ENCODE results near the gene TSPAN14. TPM values are rescaled to one million over a fixed set of nuclear protein-coding genes. Genes with fewer than 3 reads are reported as not detected.

TSPAN14 gene, protein sequence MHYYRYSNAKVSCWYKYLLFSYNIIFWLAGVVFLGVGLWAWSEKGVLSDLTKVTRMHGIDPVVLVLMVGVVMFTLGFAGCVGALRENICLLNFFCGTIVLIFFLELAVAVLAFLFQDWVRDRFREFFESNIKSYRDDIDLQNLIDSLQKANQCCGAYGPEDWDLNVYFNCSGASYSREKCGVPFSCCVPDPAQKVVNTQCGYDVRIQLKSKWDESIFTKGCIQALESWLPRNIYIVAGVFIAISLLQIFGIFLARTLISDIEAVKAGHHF
- total RNA-seq, result 5.6 and 12.1 TPM in 2 replicates
- 30.9 and 50.0 TPM in 2 replicates for polyA plus RNA-seq
- polyA plus RNA-seq (2012), result 25.5 and 41.9 TPM in 2 replicates
- 34.8 and 96.2 TPM in 2 replicates for polyA minus RNA-seq (ENCODE audit: low replicate concordance)

DNA sequence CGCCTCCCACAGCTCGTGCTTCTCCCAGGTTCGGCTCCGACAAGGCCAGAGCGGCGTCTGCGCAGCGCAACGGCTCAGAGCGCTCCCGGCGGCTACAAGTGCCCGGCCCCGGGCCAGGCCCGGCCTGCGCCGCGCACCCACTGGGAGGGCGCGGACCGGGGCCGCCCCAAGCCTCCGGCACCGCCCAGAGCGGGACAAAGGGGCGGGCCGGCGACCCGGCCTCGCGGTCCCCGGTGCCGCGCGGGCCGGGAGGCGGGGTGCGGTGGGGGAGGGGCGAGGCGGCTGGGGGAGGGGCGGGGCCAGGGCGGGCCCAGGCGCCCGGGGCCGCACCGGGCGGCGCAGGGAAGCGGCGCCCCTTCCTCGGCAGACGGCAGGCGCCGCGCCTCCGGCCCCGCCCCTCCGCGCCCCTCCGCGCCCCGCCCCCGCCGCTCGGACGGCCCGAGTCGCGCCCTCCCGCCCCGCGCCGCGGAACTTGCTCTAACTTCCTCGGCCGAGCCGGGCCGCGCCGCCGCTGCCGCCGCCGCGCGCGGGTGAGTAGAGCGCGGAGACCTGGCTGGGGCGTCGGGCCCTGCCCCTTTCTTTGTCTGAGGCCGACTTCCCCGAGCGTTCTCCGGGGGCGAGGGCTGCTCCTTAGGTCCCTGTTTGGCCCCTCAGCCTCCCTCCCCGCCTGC, at the start of gene TSPAN14:
TSS of gene TSPAN14 (plus strand) at position 469 of the 671 bp plus-strand sequence. CDS start 34,924 bp downstream, outside the sequence.
- H3K36me3 ChIP-seq (ENCODE audit: control insufficient read depth, insufficient read depth, low read length), result no peaks in the 10 kb centered on the region
- H3K4me2 ChIP-seq (ENCODE audit: extremely low read depth, insufficient read depth, low read length), result peak within 1 kb of the TSS; percentile 83
- H2AFZ ChIP-seq (ENCODE audit: low read length), result peak within 1 kb of the TSS; percentile 45
- H3K79me2 ChIP-seq (ENCODE audit: control insufficient read depth, insufficient read depth, low read length), result peaks cover 40% of the 10 kb centered on the region
- H3K9me3 ChIP-seq (ENCODE audit: control insufficient read depth, insufficient read depth, low read depth, low read length), result no peaks in the 10 kb centered on the region
- peaks cover 8% of the 10 kb centered on the region for H3K4me1 ChIP-seq (ENCODE audit: control insufficient read depth, extremely low read depth, insufficient read depth, low read length)
- DNase-seq (ENCODE audit: low read depth in 2 of 2), result peak; percentile 81 to 82
- no peaks in the 10 kb centered on the region for H4K20me1 ChIP-seq (ENCODE audit: control insufficient read depth, extremely low read depth, insufficient read depth, low read length)
- H3K9ac ChIP-seq (ENCODE audit: insufficient read depth, low read length), result peak within 1 kb of the TSS; percentile 86
- TF ChIP-seq EZH2 (IDR thresholded peaks at IDR 0.05; ENCODE audit: low read length, missing control alignments), result no peak
- TF ChIP-seq, protein P1, sequence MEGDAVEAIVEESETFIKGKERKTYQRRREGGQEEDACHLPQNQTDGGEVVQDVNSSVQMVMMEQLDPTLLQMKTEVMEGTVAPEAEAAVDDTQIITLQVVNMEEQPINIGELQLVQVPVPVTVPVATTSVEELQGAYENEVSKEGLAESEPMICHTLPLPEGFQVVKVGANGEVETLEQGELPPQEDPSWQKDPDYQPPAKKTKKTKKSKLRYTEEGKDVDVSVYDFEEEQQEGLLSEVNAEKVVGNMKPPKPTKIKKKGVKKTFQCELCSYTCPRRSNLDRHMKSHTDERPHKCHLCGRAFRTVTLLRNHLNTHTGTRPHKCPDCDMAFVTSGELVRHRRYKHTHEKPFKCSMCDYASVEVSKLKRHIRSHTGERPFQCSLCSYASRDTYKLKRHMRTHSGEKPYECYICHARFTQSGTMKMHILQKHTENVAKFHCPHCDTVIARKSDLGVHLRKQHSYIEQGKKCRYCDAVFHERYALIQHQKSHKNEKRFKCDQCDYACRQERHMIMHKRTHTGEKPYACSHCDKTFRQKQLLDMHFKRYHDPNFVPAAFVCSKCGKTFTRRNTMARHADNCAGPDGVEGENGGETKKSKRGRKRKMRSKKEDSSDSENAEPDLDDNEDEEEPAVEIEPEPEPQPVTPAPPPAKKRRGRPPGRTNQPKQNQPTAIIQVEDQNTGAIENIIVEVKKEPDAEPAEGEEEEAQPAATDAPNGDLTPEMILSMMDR (conservative IDR thresholded peaks at IDR 0.05 in 1 of 2, IDR thresholded peaks at IDR 0.05 in 1 of 2; ENCODE audit: low read depth in 1 of 2, low read length in 2 of 2), result no peak
- peak within 1 kb of the TSS; percentile 65 to 82 (median 72) for H3K4me3 ChIP-seq (replicated peaks in 1 of 4; ENCODE audit: control extremely low read depth in 1 of 4, insufficient read depth in 1 of 4, low read depth in 3 of 4, low read length in 4 of 4)
- H3K27me3 ChIP-seq (ENCODE audit: control insufficient read depth, insufficient read depth, low read length), result peaks cover 2% of the 10 kb centered on the region
- H3K27ac ChIP-seq (ENCODE audit: insufficient read depth, low read length), result peak within 1 kb of the TSS; percentile 64

DNA sequence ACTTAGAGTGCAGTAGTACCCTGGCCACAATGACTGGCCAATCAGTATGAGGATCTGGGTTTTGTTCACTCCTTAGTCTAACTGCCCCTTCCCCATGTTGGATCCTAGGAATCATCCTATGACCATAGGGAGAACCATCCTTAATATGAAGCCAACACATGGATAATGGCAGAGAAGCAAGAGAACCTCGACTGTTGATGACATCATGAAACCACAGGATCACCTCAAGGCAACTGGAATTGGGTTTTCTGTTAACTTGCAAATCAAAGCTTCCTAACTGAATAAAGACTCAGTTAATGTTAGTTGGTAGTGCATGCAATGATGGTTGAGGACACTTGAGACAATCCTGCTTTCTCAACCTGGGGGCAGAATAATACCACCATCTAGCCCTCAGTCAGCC, 49.1 kb upstream of the TSPAN14 start:
- no peak overlapping the region for H3K4me3 ChIP-seq (replicated peaks in 1 of 4; ENCODE audit: control extremely low read depth in 1 of 4, insufficient read depth in 1 of 4, low read depth in 3 of 4, low read length in 4 of 4)

GRCh38 chr10:80405626-80406025, 48.5 kb upstream of the TSPAN14 start:
- peak in 1 of 2 donors; percentile 39 for DNase-seq (ENCODE audit: low read depth in 2 of 2)
- H3K79me2 ChIP-seq (ENCODE audit: control insufficient read depth, insufficient read depth, low read length), result no peaks in the 10 kb centered on the region

More for the DNA sequence above, 49.1 kb upstream of the TSPAN14 start:
- Histone ChIP-seq H3K9ac (ENCODE audit: insufficient read depth, low read length) (no peak overlapping the region), H4K20me1 (ENCODE audit: control insufficient read depth, extremely low read depth, insufficient read depth, low read length) (no peaks in the 10 kb centered on the region), H3K4me2 (ENCODE audit: extremely low read depth, insufficient read depth, low read length) (no peak overlapping the region), H3K36me3 (ENCODE audit: control insufficient read depth, insufficient read depth, low read length) (no peaks in the 10 kb centered on the region), H3K79me2 (ENCODE audit: control insufficient read depth, insufficient read depth, low read length) (no peaks in the 10 kb centered on the region), H3K4me1 (ENCODE audit: control insufficient read depth, extremely low read depth, insufficient read depth, low read length) (no peaks in the 10 kb centered on the region), H3K27me3 (ENCODE audit: control insufficient read depth, insufficient read depth, low read length) (peaks cover 16% of the 10 kb centered on the region), H2AFZ (ENCODE audit: low read length) (no peak overlapping the region), H3K27ac (ENCODE audit: insufficient read depth, low read length) (no peak overlapping the region), H3K9me3 (ENCODE audit: control insufficient read depth, insufficient read depth, low read depth, low read length) (no peaks in the 10 kb centered on the region)
- no peak for DNase-seq (ENCODE audit: low read depth in 2 of 2)
- no peak for TF ChIP-seq EZH2 (IDR thresholded peaks at IDR 0.05; ENCODE audit: low read length, missing control alignments)
- TF ChIP-seq, protein P1 (conservative IDR thresholded peaks at IDR 0.05 in 1 of 2, IDR thresholded peaks at IDR 0.05 in 1 of 2; ENCODE audit: low read depth in 1 of 2, low read length in 2 of 2), result no peak

More at GRCh38 chr10:80405626-80406025, 48.5 kb upstream of the TSPAN14 start:
- no peak overlapping the region for H2AFZ ChIP-seq (ENCODE audit: low read length)
- H3K9ac ChIP-seq (ENCODE audit: insufficient read depth, low read length), result no peak overlapping the region
- H3K27ac ChIP-seq (ENCODE audit: insufficient read depth, low read length), result no peak overlapping the region
- H4K20me1 ChIP-seq (ENCODE audit: control insufficient read depth, extremely low read depth, insufficient read depth, low read length), result no peaks in the 10 kb centered on the region
- TF ChIP-seq EZH2 (IDR thresholded peaks at IDR 0.05; ENCODE audit: low read length, missing control alignments), result no peak
- TF ChIP-seq, protein P1 (conservative IDR thresholded peaks at IDR 0.05 in 1 of 2, IDR thresholded peaks at IDR 0.05 in 1 of 2; ENCODE audit: low read depth in 1 of 2, low read length in 2 of 2), result no peak
- no peak overlapping the region for H3K4me3 ChIP-seq (replicated peaks in 1 of 4; ENCODE audit: control extremely low read depth in 1 of 4, insufficient read depth in 1 of 4, low read depth in 3 of 4, low read length in 4 of 4)
- H3K36me3 ChIP-seq (ENCODE audit: control insufficient read depth, insufficient read depth, low read length), result no peaks in the 10 kb centered on the region
- no peaks in the 10 kb centered on the region for H3K4me1 ChIP-seq (ENCODE audit: control insufficient read depth, extremely low read depth, insufficient read depth, low read length)
- H3K4me2 ChIP-seq (ENCODE audit: extremely low read depth, insufficient read depth, low read length), result no peak overlapping the region
- H3K27me3 ChIP-seq (ENCODE audit: control insufficient read depth, insufficient read depth, low read length), result peaks cover 16% of the 10 kb centered on the region
- H3K9me3 ChIP-seq (ENCODE audit: control insufficient read depth, insufficient read depth, low read depth, low read length), result no peaks in the 10 kb centered on the region
